ENCODE measurements around the gene RWDD3. TPM values are rescaled to one million over a fixed set of nuclear protein-coding genes. Genes with fewer than 3 reads are reported as not detected.

The RWDD3 gene
- 10 to 100 TPM; 18.1 to 36.5 (median 23.8) TPM for polyA plus RNA-seq
- long read RNA-seq, donor 1, result 0 reads
- long read RNA-seq, donor 2, partial matches to known transcripts, result 0 of 3 reads
- long read RNA-seq, donor 2, other reads (novel, unspliced or antisense), result 0 of 3 reads
- long read RNA-seq, donor 3, partial matches to known transcripts, result 0 of 5 reads
- long read RNA-seq, donor 3, other reads (novel, unspliced or antisense), result 0 of 5 reads
- long read RNA-seq, donor 4, result 0 reads
- long read RNA-seq, donor 5, partial matches to known transcripts, result 0 of 1 reads
- long read RNA-seq, donor 5, other reads (novel, unspliced or antisense), result 0 of 1 reads
- long read RNA-seq, donor 6, partial matches to known transcripts, result 0 of 4 reads
- long read RNA-seq, donor 6, other reads (novel, unspliced or antisense), result 0 of 4 reads
- long read RNA-seq, donor 7, result 0 reads
- long read RNA-seq, donor 8, partial matches to known transcripts, result 0 of 1 reads
- long read RNA-seq, donor 8, other reads (novel, unspliced or antisense), result 0 of 1 reads
- long read RNA-seq, donor 9, partial matches to known transcripts, result 0 of 2 reads
- long read RNA-seq, donor 9, other reads (novel, unspliced or antisense), result 0 of 2 reads
- long read RNA-seq, donor 10, transcript RWDD3-202 (4 exons, 1,235 nt), result major isoform, 7 of 17 reads
- long read RNA-seq, donor 10, partial matches to known transcripts, result 0 of 17 reads
- long read RNA-seq, donor 10, other reads (novel, unspliced or antisense), result 0 of 17 reads

DNA sequence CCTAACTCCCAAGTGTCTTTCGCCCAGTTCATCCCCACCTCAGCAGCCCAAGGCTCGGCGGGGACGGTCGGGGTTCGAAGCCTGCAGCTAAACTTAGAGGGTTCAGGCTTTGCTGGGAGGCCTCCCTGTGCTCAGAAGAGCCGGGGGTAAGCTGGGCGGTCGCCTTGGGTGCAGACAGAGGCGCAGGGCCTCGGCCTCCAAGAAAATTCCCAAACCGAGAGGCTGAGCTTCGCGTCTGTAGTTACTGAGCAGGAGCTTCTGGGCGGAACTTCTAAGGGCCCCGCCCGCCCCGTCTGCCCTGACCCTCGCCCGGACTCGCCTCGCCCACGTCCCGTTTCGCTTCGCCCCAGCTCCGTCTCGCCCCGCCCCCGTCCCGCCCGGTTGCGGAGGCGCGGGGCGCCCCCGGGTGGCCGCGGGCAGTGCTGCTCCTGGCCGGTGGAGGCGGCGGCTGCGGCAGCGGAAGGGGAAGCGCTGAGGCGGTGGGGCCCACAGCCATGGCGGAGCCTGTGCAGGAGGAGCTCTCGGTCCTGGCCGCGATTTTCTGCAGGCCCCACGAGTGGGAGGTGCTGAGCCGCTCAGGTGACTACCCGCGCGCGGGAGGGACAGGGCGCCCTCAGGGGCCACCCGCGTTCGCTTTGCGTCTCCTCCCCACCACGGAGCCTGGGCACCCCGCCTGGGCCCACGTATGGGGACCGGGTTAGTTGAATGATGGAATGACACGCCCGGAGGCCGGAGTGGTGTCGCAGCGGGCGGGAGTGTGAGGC, at the start of gene RWDD3:
Gene RWDD3 (plus strand): TSS at position 474 of the 764 bp plus-strand sequence. CDS start 21 bp downstream, at position 495.
- peak; percentile 92 to 97 for DNase-seq
- 1% methylated on average over 44 to 71 of the region's 71 CpGs for WGBS, 3 donors
- H3K27ac ChIP-seq (ENCODE audit: low read depth in 1 of 3, low read length in 2 of 3), result peak within 1 kb of the TSS; percentile 81 to 99 (median 89)
- no peaks in the 10 kb centered on the region for H3K9me3 ChIP-seq (ENCODE audit: control insufficient read depth in 2 of 2, insufficient read depth in 1 of 2, low read depth in 1 of 2, low read length in 1 of 2)
- H3K36me3 ChIP-seq (ENCODE audit: control insufficient read depth in 3 of 3, insufficient read depth in 2 of 3, low read depth in 1 of 3, low read length in 3 of 3), result peaks cover 0 to 6% (median 0%) of the 10 kb centered on the region in 3 donors
- H3K27me3 ChIP-seq (ENCODE audit: control insufficient read depth in 3 of 3, insufficient read depth in 3 of 3, low read length in 3 of 3), result no peaks in the 10 kb centered on the region
- H3K4me3 ChIP-seq (ENCODE audit: low read depth in 1 of 3, low read length in 3 of 3), result peak within 1 kb of the TSS; percentile 64 to 96 (median 87)
- peaks cover 0 to 2% (median 0%) of the 10 kb centered on the region in 3 donors for H3K4me1 ChIP-seq (ENCODE audit: control insufficient read depth in 3 of 3, insufficient read depth in 2 of 3, low read depth in 1 of 3, low read length in 2 of 3)
- no peak for FAIRE-seq

GRCh38 chr1:95186149-95186548, 47.9 kb upstream of the RWDD3 start:
- FAIRE-seq, result no peak

DNA sequence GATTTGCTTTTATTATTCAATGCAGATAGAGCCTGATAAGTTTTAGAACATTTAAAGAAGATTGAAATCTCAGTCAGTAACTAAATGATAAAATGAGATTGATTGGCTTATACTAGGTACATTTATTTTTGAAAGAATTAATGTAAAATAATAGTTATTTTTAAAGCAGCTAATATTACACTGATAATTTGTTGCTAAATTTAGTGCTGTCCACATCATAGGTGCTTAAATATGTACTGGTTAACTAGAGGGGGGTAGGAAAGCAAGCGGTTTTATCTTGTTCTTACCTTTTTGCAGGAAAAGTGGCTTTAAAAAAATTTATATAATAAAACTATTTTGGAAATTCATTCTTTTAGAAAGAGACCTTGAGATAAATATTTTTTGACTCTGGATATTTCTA, 40.4 kb upstream of the RWDD3 start:
- Histone ChIP-seq H3K27me3 (ENCODE audit: control insufficient read depth in 3 of 3, insufficient read depth in 3 of 3, low read length in 3 of 3) (no peaks in the 10 kb centered on the region), H3K4me3 (ENCODE audit: low read depth in 1 of 3, low read length in 3 of 3) (no peak overlapping the region), H3K9me3 (ENCODE audit: control insufficient read depth in 2 of 2, insufficient read depth in 1 of 2, low read depth in 1 of 2, low read length in 1 of 2) (no peaks in the 10 kb centered on the region), H3K4me1 (ENCODE audit: control insufficient read depth in 3 of 3, insufficient read depth in 2 of 3, low read depth in 1 of 3, low read length in 2 of 3) (no peaks in the 10 kb centered on the region), H3K36me3 (ENCODE audit: control insufficient read depth in 3 of 3, insufficient read depth in 2 of 3, low read depth in 1 of 3, low read length in 3 of 3) (no peaks in the 10 kb centered on the region), H3K27ac (ENCODE audit: low read depth in 1 of 3, low read length in 2 of 3) (no peak overlapping the region)
- FAIRE-seq, result peak; percentile 39
- 89 to 92% (median 91%) methylated on average over 1 of the region's 1 CpG for WGBS, 3 donors
- no peak for DNase-seq

More at GRCh38 chr1:95186149-95186548, 47.9 kb upstream of the RWDD3 start:
- 93 to 95% (median 93%) methylated on average over 4 of the region's 4 CpGs for WGBS, 3 donors
- H3K27ac ChIP-seq (ENCODE audit: low read depth in 1 of 3, low read length in 2 of 3), result no peak overlapping the region
- DNase-seq, result no peak
- no peaks in the 10 kb centered on the region for H3K36me3 ChIP-seq (ENCODE audit: control insufficient read depth in 3 of 3, insufficient read depth in 2 of 3, low read depth in 1 of 3, low read length in 3 of 3)
- no peaks in the 10 kb centered on the region for H3K4me1 ChIP-seq (ENCODE audit: control insufficient read depth in 3 of 3, insufficient read depth in 2 of 3, low read depth in 1 of 3, low read length in 2 of 3)
- no peak overlapping the region for H3K4me3 ChIP-seq (ENCODE audit: low read depth in 1 of 3, low read length in 3 of 3)
- H3K27me3 ChIP-seq (ENCODE audit: control insufficient read depth in 3 of 3, insufficient read depth in 3 of 3, low read length in 3 of 3), result no peaks in the 10 kb centered on the region
- H3K9me3 ChIP-seq (ENCODE audit: control insufficient read depth in 2 of 2, insufficient read depth in 1 of 2, low read depth in 1 of 2, low read length in 1 of 2), result no peaks in the 10 kb centered on the region

DNA sequence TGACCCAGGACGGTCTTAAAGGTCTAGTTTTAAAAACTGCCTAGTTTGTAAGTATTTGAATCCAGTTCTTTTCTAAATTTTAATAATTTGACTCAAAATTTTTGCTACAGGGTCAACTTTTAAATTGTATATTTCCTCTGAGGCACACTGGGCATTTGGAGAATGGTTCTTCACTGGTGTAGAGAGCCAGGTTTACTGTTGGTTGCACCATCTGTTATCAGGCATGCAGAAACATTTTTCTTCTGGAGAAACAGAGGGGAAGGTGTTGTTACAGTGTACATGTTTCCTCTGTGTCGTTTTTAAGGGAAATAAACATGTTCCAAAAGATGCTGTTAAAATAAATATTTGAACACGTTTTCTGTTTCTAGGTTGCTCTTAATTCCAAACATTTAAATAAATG, 39.0 kb upstream of the RWDD3 start:
- WGBS, 3 donors, result 67 to 89% (median 71%) methylated on average over 3 of the region's 3 CpGs
- no peak for FAIRE-seq
- Histone ChIP-seq H3K9me3 (ENCODE audit: control insufficient read depth in 2 of 2, insufficient read depth in 1 of 2, low read depth in 1 of 2, low read length in 1 of 2) (no peaks in the 10 kb centered on the region), H3K27ac (ENCODE audit: low read depth in 1 of 3, low read length in 2 of 3) (no peak overlapping the region), H3K27me3 (ENCODE audit: control insufficient read depth in 3 of 3, insufficient read depth in 3 of 3, low read length in 3 of 3) (no peaks in the 10 kb centered on the region), H3K4me1 (ENCODE audit: control insufficient read depth in 3 of 3, insufficient read depth in 2 of 3, low read depth in 1 of 3, low read length in 2 of 3) (no peaks in the 10 kb centered on the region), H3K4me3 (ENCODE audit: low read depth in 1 of 3, low read length in 3 of 3) (no peak overlapping the region), H3K36me3 (ENCODE audit: control insufficient read depth in 3 of 3, insufficient read depth in 2 of 3, low read depth in 1 of 3, low read length in 3 of 3) (no peaks in the 10 kb centered on the region)
- no peak for DNase-seq

DNA sequence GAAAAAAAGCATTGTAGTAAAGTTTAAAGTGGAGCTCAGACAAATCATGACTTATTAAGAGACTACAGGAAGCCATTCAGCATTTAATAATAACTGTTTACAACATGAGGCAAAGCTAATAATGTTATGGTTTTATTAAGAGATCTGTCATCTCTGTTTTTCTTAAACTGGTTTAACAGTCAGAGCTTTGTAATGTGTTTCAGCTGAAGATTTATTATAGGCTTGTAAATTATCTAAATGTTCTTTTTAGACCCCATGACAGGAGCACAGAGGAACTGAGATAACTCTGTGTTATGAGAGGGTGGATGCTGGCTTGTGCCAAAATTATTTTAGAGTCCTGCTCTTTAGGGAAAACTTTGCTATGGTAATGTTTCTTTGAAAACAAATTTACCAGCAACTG, 38.0 kb upstream of the RWDD3 start:
- Histone ChIP-seq H3K9me3 (ENCODE audit: control insufficient read depth in 2 of 2, insufficient read depth in 1 of 2, low read depth in 1 of 2, low read length in 1 of 2) (no peaks in the 10 kb centered on the region), H3K27me3 (ENCODE audit: control insufficient read depth in 3 of 3, insufficient read depth in 3 of 3, low read length in 3 of 3) (no peaks in the 10 kb centered on the region), H3K4me3 (ENCODE audit: low read depth in 1 of 3, low read length in 3 of 3) (no peak overlapping the region), H3K4me1 (ENCODE audit: control insufficient read depth in 3 of 3, insufficient read depth in 2 of 3, low read depth in 1 of 3, low read length in 2 of 3) (no peaks in the 10 kb centered on the region), H3K36me3 (ENCODE audit: control insufficient read depth in 3 of 3, insufficient read depth in 2 of 3, low read depth in 1 of 3, low read length in 3 of 3) (no peaks in the 10 kb centered on the region), H3K27ac (ENCODE audit: low read depth in 1 of 3, low read length in 2 of 3) (no peak overlapping the region)
- FAIRE-seq (no peak), DNase-seq (no peak)

DNA sequence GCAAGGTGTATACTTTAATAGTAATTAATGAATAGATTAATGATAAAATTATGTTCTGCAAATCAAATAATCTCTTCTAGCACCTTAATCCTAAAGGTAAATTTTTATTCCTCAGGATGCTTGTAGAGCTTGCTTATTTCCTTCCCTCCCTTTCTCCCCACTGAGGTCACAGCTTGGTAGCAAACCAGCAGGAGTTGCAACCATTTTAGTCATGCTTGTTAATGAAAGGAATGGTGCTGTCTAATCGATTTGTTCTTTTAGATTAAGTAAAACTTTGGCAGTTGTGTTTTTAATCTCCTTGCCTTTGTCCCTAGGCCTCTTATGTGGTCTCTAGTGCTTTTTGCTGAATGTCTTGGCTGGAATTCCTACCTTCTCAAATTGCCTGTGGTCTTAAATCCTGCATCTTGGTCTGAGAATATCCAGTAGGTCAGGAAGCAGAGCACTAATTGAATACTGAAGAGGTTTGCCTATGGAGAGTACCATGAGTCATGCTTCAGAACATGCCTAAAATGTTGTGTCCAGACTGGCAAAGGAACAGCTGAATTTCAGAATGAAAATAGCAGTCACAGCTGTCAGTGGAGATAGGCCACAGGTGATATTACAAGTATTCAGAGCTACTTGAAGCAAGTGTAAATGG, 36.3 kb upstream of the RWDD3 start:
- WGBS, 3 donors, result 30 to 48% (median 31%) methylated on average over 1 of the region's 1 CpG
- FAIRE-seq, result no peak
- no peaks in the 10 kb centered on the region for H3K4me1 ChIP-seq (ENCODE audit: control insufficient read depth in 3 of 3, insufficient read depth in 2 of 3, low read depth in 1 of 3, low read length in 2 of 3)
- no peaks in the 10 kb centered on the region for H3K36me3 ChIP-seq (ENCODE audit: control insufficient read depth in 3 of 3, insufficient read depth in 2 of 3, low read depth in 1 of 3, low read length in 3 of 3)
- no peak overlapping the region for H3K4me3 ChIP-seq (ENCODE audit: low read depth in 1 of 3, low read length in 3 of 3)
- DNase-seq, result no peak
- no peak overlapping the region for H3K27ac ChIP-seq (ENCODE audit: low read depth in 1 of 3, low read length in 2 of 3)
- H3K27me3 ChIP-seq (ENCODE audit: control insufficient read depth in 3 of 3, insufficient read depth in 3 of 3, low read length in 3 of 3), result no peaks in the 10 kb centered on the region
- no peaks in the 10 kb centered on the region for H3K9me3 ChIP-seq (ENCODE audit: control insufficient read depth in 2 of 2, insufficient read depth in 1 of 2, low read depth in 1 of 2, low read length in 1 of 2)

DNA sequence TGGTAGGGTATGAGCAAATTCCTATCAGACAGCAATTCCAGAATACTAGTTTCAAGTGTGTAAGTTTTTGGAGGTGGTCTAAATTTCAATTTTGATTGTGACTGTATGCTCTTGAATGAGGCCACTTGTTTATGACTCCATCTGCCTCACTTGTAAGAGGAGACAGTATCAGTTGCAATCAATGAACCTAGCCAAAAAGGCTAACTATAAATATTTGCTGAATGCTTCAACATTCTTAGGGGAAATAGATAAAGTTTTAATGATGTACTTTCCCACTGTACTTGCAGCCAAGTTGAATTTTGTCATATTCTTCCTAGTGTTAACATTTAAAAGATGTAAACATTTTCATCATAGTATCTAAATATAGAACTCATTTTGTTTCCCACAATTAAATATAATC, 32.1 kb upstream of the RWDD3 start:
- Histone ChIP-seq H3K27ac (ENCODE audit: low read depth in 1 of 3, low read length in 2 of 3) (no peak overlapping the region), H3K36me3 (ENCODE audit: control insufficient read depth in 3 of 3, insufficient read depth in 2 of 3, low read depth in 1 of 3, low read length in 3 of 3) (no peaks in the 10 kb centered on the region), H3K27me3 (ENCODE audit: control insufficient read depth in 3 of 3, insufficient read depth in 3 of 3, low read length in 3 of 3) (no peaks in the 10 kb centered on the region), H3K4me3 (ENCODE audit: low read depth in 1 of 3, low read length in 3 of 3) (no peak overlapping the region), H3K9me3 (ENCODE audit: control insufficient read depth in 2 of 2, insufficient read depth in 1 of 2, low read depth in 1 of 2, low read length in 1 of 2) (no peaks in the 10 kb centered on the region), H3K4me1 (ENCODE audit: control insufficient read depth in 3 of 3, insufficient read depth in 2 of 3, low read depth in 1 of 3, low read length in 2 of 3) (no peaks in the 10 kb centered on the region)
- DNase-seq, result no peak
- FAIRE-seq, result no peak

- Histone ChIP-seq H3K4me3 (ENCODE audit: low read depth in 1 of 3, low read length in 3 of 3) (no peak overlapping the region), H3K27me3 (ENCODE audit: control insufficient read depth in 3 of 3, insufficient read depth in 3 of 3, low read length in 3 of 3) (no peaks in the 10 kb centered on the region), H3K4me1 (ENCODE audit: control insufficient read depth in 3 of 3, insufficient read depth in 2 of 3, low read depth in 1 of 3, low read length in 2 of 3) (no peaks in the 10 kb centered on the region), H3K27ac (ENCODE audit: low read depth in 1 of 3, low read length in 2 of 3) (no peak overlapping the region), H3K9me3 (ENCODE audit: control insufficient read depth in 2 of 2, insufficient read depth in 1 of 2, low read depth in 1 of 2, low read length in 1 of 2) (no peaks in the 10 kb centered on the region), H3K36me3 (ENCODE audit: control insufficient read depth in 3 of 3, insufficient read depth in 2 of 3, low read depth in 1 of 3, low read length in 3 of 3) (no peaks in the 10 kb centered on the region)
- no peak for DNase-seq
- FAIRE-seq, result no peak
- 3 to 32% (median 9%) methylated on average over 1 of the region's 1 CpG for WGBS, 3 donors
These were observed 30.0 kb upstream of the RWDD3 start for GRCh38 chr1:95203908-95204437.
